ENCODE data around the gene H2BK1. TPM values are rescaled to one million over a fixed set of nuclear protein-coding genes. Genes with fewer than 3 reads are reported as not detected.
A peak's percentile ranks its signal among the peaks of the same experiment; 100 is the strongest.

Gene H2BK1
- total RNA-seq, 1 donor from 2014 or later: not detected

- no peak overlapping the region for H3K4me3 ChIP-seq
- intact Hi-C loops (cut with DNase I): no loop called here
- TF ChIP-seq CTCF (IDR thresholded peaks at IDR 0.05): no peak
- peaks cover 11 to 34% of the 10 kb centered on the region in 2 donors for H3K4me1 ChIP-seq
- no peaks in the 10 kb centered on the region for H3K36me3 ChIP-seq
- peak overlapping the region; percentile 94 to 95 for H3K27ac ChIP-seq
- DNase-seq (ENCODE audit: low spot score in 2 of 2): no peak
- no peaks in the 10 kb centered on the region for H3K27me3 ChIP-seq
- H3K9me3 ChIP-seq: no peaks in the 10 kb centered on the region
Measured at GRCh38 chr7:151254316-151254715, 44.0 kb upstream of the H2BK1 start.

- DNase-seq (ENCODE audit: low spot score in 2 of 2): peak in 1 of 2 donors; percentile 62
- no peaks in the 10 kb centered on the region for H3K9me3 ChIP-seq
- peak overlapping the region; percentile 94 to 95 for H3K27ac ChIP-seq
- H3K4me3 ChIP-seq: peak overlapping the region in 1 of 2 donors; percentile 74
- no peaks in the 10 kb centered on the region for H3K27me3 ChIP-seq
- no peaks in the 10 kb centered on the region for H3K36me3 ChIP-seq
- intact Hi-C loops (cut with DNase I): loop anchor here (1.0 kb wide), 1 partner anchor 50 kb away; no protein-coding TSS in a partner anchor
- peaks cover 11 to 34% of the 10 kb centered on the region in 2 donors for H3K4me1 ChIP-seq
- no peak for TF ChIP-seq CTCF (IDR thresholded peaks at IDR 0.05)
Measured at GRCh38 chr7:151252961-151253711, 42.8 kb upstream of the H2BK1 start.

GRCh38 chr7:151252561-151252835 lies 42.2 kb upstream of the H2BK1 start:
- no peak for TF ChIP-seq CTCF (IDR thresholded peaks at IDR 0.05)
- DNase-seq (ENCODE audit: low spot score in 2 of 2): peak in 1 of 2 donors; percentile 64
- intact Hi-C loops (cut with DNase I): loop anchor here (1.0 kb wide), 1 partner anchor 51 kb away; no protein-coding TSS in a partner anchor
- H3K4me1 ChIP-seq: peaks cover 11 to 34% of the 10 kb centered on the region in 2 donors
- H3K9me3 ChIP-seq: no peaks in the 10 kb centered on the region
- peak overlapping the region; percentile 74 to 87 for H3K4me3 ChIP-seq
- peak overlapping the region; percentile 94 to 95 for H3K27ac ChIP-seq
- no peaks in the 10 kb centered on the region for H3K27me3 ChIP-seq
- H3K36me3 ChIP-seq: no peaks in the 10 kb centered on the region

GRCh38 chr7:151251689-151252560 lies 41.6 kb upstream of the H2BK1 start:
- no peak for TF ChIP-seq CTCF (IDR thresholded peaks at IDR 0.05)
- intact Hi-C loops (cut with DNase I): loop anchor here (1.0 to 2.0 kb wide), 3 partner anchors 21 to 51 kb away; partner anchors contain the start of gene ABCF2
- peak in 1 of 2 donors; percentile 83 for DNase-seq (ENCODE audit: low spot score in 2 of 2)
- H3K27me3 ChIP-seq: no peaks in the 10 kb centered on the region
- peaks cover 16 to 38% of the 10 kb centered on the region in 2 donors for H3K4me1 ChIP-seq
- peak overlapping the region; percentile 95 to 99 for H3K27ac ChIP-seq
- no peaks in the 10 kb centered on the region for H3K9me3 ChIP-seq
- peak overlapping the region; percentile 74 to 87 for H3K4me3 ChIP-seq
- no peaks in the 10 kb centered on the region for H3K36me3 ChIP-seq

- peak in 1 of 2 donors; percentile 65 for DNase-seq (ENCODE audit: low spot score in 2 of 2)
- Histone ChIP-seq H3K27ac (peak overlapping the region; percentile 95 to 99), H3K4me1 (peaks cover 22 to 44% of the 10 kb centered on the region in 2 donors), H3K9me3 (no peaks in the 10 kb centered on the region), H3K4me3 (peak overlapping the region; percentile 74 to 87), H3K36me3 (no peaks in the 10 kb centered on the region), H3K27me3 (no peaks in the 10 kb centered on the region)
- intact Hi-C loops (cut with DNase I): loop anchor here (1.0 to 2.0 kb wide), 2 partner anchors 21 to 24 kb away; partner anchors contain the start of gene ABCF2
- TF ChIP-seq CTCF (IDR thresholded peaks at IDR 0.05): no peak
Measured at GRCh38 chr7:151251328-151251688, 41.0 kb upstream of the H2BK1 start.

Data from ascending aorta (tissue), 2 donors.